Measurements from ENCODE around the gene C2orf42. TPM values are rescaled to one million over a fixed set of nuclear protein-coding genes. Genes with fewer than 3 reads are reported as not detected.

C2orf42 gene
- total and polyA plus RNA-seq, 10 of the 15 experiments (the other 5 are each of a cell fraction or from before 2014, with no cell fraction given), result 5.5 to 19.8 (median 11.5) TPM

GRCh38 chr2:70181363-70181956 lies 9.4 kb downstream of the C2orf42 start (continued):
- TF ChIP-seq CEBPZ (IDR thresholded peaks at IDR 0.05; ENCODE audit: low read depth, low read length) (no peak), SKIL (IDR thresholded peaks at IDR 0.05; ENCODE audit: low read depth, poor library complexity, severe bottlenecking) (peak; percentile 15), MXI1 (IDR thresholded peaks at IDR 0.05; ENCODE audit: low read depth, low read length) (no peak), USF1 (IDR thresholded peaks at IDR 0.05; ENCODE audit: borderline replicate concordance, extremely low read length, insufficient read depth, low read depth, low read length) (no peak), ATF7 (IDR thresholded peaks at IDR 0.05; ENCODE audit: low read depth) (no peak), SMC3 (IDR thresholded peaks at IDR 0.05; ENCODE audit: borderline replicate concordance, low read length) (no peak), ZNF217 (IDR thresholded peaks at IDR 0.05) (no peak), E4F1 (IDR thresholded peaks at IDR 0.05; ENCODE audit: borderline replicate concordance, partially characterized antibody) (no peak), GABPA (IDR thresholded peaks at IDR 0.05; ENCODE audit: low read depth) (no peak), IKZF2 (IDR thresholded peaks at IDR 0.05) (no peak), ZZZ3 (IDR thresholded peaks at IDR 0.05; ENCODE audit: control insufficient read depth, insufficient read length, low read depth) (no peak), PML (IDR thresholded peaks at IDR 0.05; ENCODE audit: low read length) (peak; percentile 75; the same call in 1 of the 2 replicates), PKNOX1 (IDR thresholded peaks at IDR 0.05) (peak; percentile 81), JUND (IDR thresholded peaks at IDR 0.05; ENCODE audit: low read depth, low read length) (no peak), TCF7 (IDR thresholded peaks at IDR 0.05; ENCODE audit: borderline replicate concordance) (no peak), EGR1 (IDR thresholded peaks at IDR 0.05; ENCODE audit: borderline replicate concordance in 1 of 2, low read depth in 2 of 2, low read length in 2 of 2) (no peak), ZNF384 (IDR thresholded peaks at IDR 0.05; ENCODE audit: borderline replicate concordance, low read depth, low read length) (no peak), JUNB (IDR thresholded peaks at IDR 0.05) (no peak), IRF4 (IDR thresholded peaks at IDR 0.05; ENCODE audit: low read depth, low read length) (no peak), FOXK2 (IDR thresholded peaks at IDR 0.05) (no peak), RFX5 (IDR thresholded peaks at IDR 0.05; ENCODE audit: low read depth, low read length) (no peak)
